Esophagus muscularis mucosa (tissue), 2 donors: ENCODE measurements around the gene PPP2R5C.

ENCODE experiments used
- POLR2A ChIP-seq: fragments of 450-650 bp; IDR thresholded peaks from one replicate; pipeline ENCODE4 v1.6.1; 2017; ENCODE audit warnings: antibody characterized with exemption, moderate library complexity, mild to moderate bottlenecking, low read depth
- POLR2AphosphoS5 ChIP-seq, 2 donors: sonication (generic); formaldehyde crosslinking; IDR thresholded peaks; one replicate each; pipeline ENCODE4 v1.6.1; 2017; ENCODE audit warnings: antibody characterized with exemption in 2 of 2

DNA sequence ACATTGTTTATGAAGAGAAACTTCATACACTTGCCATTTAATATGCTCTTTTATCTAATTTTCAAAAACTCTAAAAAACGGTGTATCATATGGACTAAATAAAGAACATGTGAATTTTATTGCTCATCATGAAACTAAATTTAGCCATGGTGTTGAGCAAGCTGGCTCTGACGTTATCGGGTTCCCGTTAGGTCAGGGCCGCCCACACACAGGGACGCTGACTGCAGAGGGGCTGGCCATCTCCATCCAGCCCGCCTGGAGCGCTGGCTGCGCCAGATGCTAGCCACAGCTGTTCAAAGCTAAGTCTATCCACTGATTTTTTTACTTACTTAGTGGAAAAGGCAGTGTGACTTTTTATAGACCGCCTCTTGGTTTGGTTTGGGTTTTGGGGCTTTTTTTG, 166.3 kb downstream of the PPP2R5C start:
- TF ChIP-seq POLR2A (no peak), POLR2AphosphoS5 (IDR thresholded peaks at IDR 0.05) (peak; percentile 71 to 77)
